Fibroblast of pulmonary artery (primary cell): Measurements from ENCODE around the gene METAP1D.
A peak's percentile ranks its signal among the peaks of the same experiment; 100 is the strongest.

Experiments
- DNase-seq: peaks from one replicate; pipeline ENCODE4 v3.0.0-alpha.2; 2010; ENCODE audit warnings: low read depth
- H3K4me3 ChIP-seq: replicated peaks from 2 replicates; pipeline ENCODE4 v1.5.1; 2011; ENCODE audit warnings: low read depth, mild to moderate bottlenecking, control low read depth, low read length, moderate library complexity
- CTCF ChIP-seq: IDR thresholded peaks from 2 replicates; pipeline ENCODE4 v1.5.1; 2011; ENCODE audit warnings: mild to moderate bottlenecking, control low read depth, low read length, inconsistent platforms; ENCODE audit errors: missing control alignments

METAP1D gene

GRCh38 chr2:172099472-172100079, 99.8 kb downstream of the METAP1D start:
- no peak for TF ChIP-seq CTCF
- DNase-seq = no peak
- H3K4me3 ChIP-seq = peak overlapping the region; percentile 47

DNA sequence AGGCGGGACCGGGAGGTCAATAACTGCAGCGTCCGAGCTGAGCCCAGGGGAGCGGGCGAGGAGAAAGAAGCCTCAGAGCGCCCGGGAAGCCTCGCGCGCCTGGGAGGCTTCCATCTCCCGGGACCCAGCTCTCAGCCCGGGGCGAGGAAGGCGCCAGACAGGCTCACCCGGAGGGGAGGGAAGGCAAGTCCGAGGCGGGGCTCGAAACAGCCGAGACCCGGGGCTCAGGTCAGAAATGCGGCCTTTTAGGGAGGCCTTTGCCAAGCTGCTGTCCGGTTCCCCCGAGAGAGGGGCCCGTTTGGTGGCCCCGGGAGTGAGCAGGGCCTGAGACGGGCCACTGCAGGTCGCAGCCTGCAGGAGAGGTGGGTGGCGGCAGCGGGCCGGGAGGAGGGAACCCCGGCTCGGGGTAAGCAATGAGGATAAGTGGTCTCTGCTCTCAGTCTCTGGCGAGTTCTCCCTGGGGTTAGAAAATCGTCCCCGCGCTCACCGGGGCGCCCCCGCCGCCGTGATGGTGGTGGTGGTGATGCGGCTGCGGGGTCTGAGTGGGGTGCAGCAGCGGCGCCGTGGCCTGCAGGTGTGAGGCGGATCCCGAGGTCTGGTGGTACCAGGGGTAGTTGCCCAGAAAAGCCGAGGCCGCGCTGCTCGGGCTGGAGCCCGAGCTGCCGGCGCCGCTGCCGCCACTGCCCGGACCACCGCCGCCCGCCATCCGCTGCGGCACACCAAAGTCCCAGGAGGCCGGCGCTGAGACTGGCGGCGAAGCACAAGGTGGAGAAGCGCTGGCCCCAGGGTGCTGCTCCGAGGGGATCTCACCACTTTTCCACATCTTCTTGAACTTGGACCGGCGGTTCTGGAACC, 100.6 kb downstream of the METAP1D start:
- TF ChIP-seq CTCF = no peak
- H3K4me3 ChIP-seq = peak overlapping the region; percentile 65
- DNase-seq = no peak

- DNase-seq = no peak
- peak overlapping the region; percentile 65 for H3K4me3 ChIP-seq
- no peak for TF ChIP-seq CTCF
Measured at GRCh38 chr2:172100935-172101820, 101.4 kb downstream of the METAP1D start.

DNA sequence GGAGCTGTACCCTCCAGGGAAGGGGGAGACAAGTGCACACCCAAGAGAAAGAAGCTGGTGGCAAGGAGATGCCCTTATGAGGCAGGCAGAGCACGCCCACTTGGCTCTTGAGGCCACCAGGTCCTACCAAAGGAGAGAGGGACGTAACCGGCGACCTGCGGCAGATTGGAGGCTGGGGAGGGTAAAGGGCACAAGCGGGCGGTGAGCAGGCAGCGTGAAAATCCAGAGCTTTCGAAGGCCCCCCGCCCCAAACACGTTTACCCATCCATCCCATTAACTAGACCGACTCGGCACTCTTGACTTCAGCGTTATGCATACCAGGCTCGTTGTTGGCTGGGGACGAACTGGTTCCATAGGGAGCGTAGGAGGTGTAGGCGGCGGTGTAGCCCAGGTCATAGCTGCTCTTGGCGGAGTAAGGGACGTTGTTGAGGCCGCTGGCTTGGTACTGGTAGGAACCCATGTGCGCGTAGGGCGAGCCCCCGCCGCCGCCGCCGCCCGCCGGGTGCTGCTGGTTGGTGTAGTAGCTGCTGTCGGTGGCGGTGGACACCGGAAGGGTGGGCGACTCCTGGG, 102.2 kb downstream of the METAP1D start:
- TF ChIP-seq CTCF = no peak
- DNase-seq = no peak
- H3K4me3 ChIP-seq = peak overlapping the region; percentile 65

DNA sequence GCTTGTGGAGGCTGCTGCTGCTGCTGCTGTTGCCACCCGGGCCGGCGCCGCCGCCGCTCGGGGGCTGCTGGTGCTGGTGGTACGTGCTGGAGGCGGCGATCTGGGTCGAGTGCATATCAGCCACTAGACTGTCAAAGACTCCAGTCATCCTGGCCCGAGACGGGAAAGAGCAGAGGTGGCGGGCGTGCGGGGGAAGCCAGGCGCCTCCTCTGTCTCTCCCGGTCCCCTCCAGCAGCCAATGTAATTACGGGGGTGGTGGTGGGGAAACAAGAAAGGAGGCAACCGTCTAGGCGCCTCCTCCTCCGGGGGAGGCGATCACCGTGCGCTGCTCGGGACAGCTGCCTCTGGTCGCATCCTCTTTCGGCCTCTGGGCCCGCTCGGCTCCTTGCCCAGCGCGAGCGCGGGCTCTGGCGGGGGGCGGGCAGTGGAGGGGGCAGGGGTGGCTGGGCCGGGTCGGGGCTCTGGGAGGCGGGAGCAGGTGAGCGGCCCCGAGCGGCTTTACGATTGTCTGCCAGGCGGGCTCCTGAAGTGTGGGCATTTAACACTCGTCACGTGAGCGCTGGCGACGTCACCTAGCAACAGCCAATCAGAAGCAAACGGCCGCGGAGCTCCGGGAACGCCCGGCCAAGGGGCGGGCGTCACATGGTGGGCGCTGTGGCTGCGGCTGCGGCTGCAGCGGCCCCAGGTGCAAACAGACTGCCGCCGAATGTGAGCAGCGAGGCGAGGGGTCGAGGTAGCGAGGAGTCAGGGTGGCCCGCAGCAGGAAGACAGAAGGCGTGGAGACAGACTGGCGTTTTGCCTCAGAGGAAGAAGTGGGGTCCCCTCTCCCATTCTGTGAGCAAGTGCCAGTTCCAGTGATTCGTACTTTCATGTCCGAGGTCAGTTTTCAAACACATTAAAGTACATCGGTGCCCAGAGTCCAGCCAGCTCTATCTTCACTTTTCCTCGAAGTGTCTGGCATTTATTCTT, 102.9 kb downstream of the METAP1D start, which contains the start of gene DLX2:
Gene DLX2, minus strand, starts transcription at position 510 of the 969 bp plus-strand sequence. Its CDS starts 362 bp downstream, at position 148.
- H3K4me3 ChIP-seq = peak within 1 kb of the TSS; percentile 65
- TF ChIP-seq CTCF = no peak
- peak; percentile 88 for DNase-seq
